OCI-LY7 (cell line): ENCODE data around the gene ICAM2. TPM values are rescaled to one million over a fixed set of nuclear protein-coding genes. Genes with fewer than 3 reads are reported as not detected.

Source experiments
- BruUV-seq: library from RNA; stranded (reverse); fragments of 400-500 nt; replicated peaks from 2 replicates; lab custom pipeline; 2021; lab: Mats Ljungman, UMichigan
- CTCF ChIA-PET: fragments of 300-600 bp; sonication (Branson Sonifier 250); formaldehyde crosslinking; loops from one replicate; lab custom pipeline; 2022; ENCODE audit warnings: antibody characterized with exemption; ENCODE audit not compliant: unreplicated experiment; lab: Charles Lee
- POLR2A ChIA-PET: fragments of 300-600 bp; sonication (Branson Sonifier 250); formaldehyde crosslinking; loops from one replicate; lab custom pipeline; 2022; ENCODE audit warnings: antibody characterized with exemption; lab: Charles Lee
- DNase-seq: peaks from one replicate; pipeline ENCODE4 v3.0.0-alpha.2; 2015; ENCODE audit warnings: low spot score
- H2AFZ ChIP-seq: fragments of 200-600 bp; sonication (generic), shearing (Covaris generic); 2 replicates; pipeline ENCODE4 v1.6.1; 2014; ENCODE audit warnings: mild to moderate bottlenecking, antibody characterized with exemption, low read length, moderate library complexity
- H3K27ac ChIP-seq: fragments of 200-600 bp; sonication (generic); 2 replicates; pipeline ENCODE4 v1.5.1; 2014; ENCODE audit warnings: mixed run types, low read depth, mild to moderate bottlenecking, moderate library complexity, low read length, inconsistent platforms; ENCODE audit not compliant: poor library complexity, severe bottlenecking
- H3K36me3 ChIP-seq: fragments of 200-600 bp; sonication (generic); 2 replicates; pipeline ENCODE4 v1.6.1; 2014; ENCODE audit warnings: mild to moderate bottlenecking, antibody characterized with exemption, low read length, moderate library complexity, mixed read lengths; ENCODE audit not compliant: insufficient read depth
- H3K4me1 ChIP-seq: fragments of 200-600 bp; sonication (generic); 2 replicates; pipeline ENCODE4 v1.5.1; 2014; ENCODE audit warnings: mild to moderate bottlenecking, low read length; ENCODE audit not compliant: insufficient read depth, poor library complexity, severe bottlenecking
- H3K4me2 ChIP-seq: fragments of 200-600 bp; sonication (generic); 2 replicates; pipeline ENCODE4 v1.6.1; 2014; ENCODE audit warnings: mild to moderate bottlenecking, low read length
- H3K4me3 ChIP-seq: fragments of 200-600 bp; sonication (generic); 2 replicates; pipeline ENCODE4 v1.5.1; 2014; ENCODE audit warnings: mild to moderate bottlenecking, low read depth, low read length; ENCODE audit not compliant: poor library complexity, severe bottlenecking
- H3K79me2 ChIP-seq: fragments of 200-600 bp; sonication (generic); 2 replicates; pipeline ENCODE4 v1.6.1; 2016; ENCODE audit warnings: low read depth, mild to moderate bottlenecking, low read length, moderate library complexity, mixed read lengths; ENCODE audit not compliant: insufficient read depth
- H3K9me2 ChIP-seq: fragments of 200-600 bp; sonication (generic); 2 replicates; pipeline ENCODE4 v1.6.1; 2016; ENCODE audit warnings: mild to moderate bottlenecking, low read length, mixed read lengths; ENCODE audit not compliant: insufficient read depth
- H3K9me3 ChIP-seq: fragments of 200-600 bp; sonication (generic); 2 replicates; pipeline ENCODE4 v1.6.1; 2014; ENCODE audit warnings: mild to moderate bottlenecking, mixed run types, low read length, mixed read lengths
- H4K20me1 ChIP-seq: fragments of 200-600 bp; sonication (generic); 2 replicates; pipeline ENCODE4 v1.6.1; 2014; ENCODE audit warnings: mild to moderate bottlenecking, antibody characterized with exemption, low read length, moderate library complexity, mixed read lengths; ENCODE audit not compliant: insufficient read depth
- CTCF ChIP-seq: fragments of 200-600 bp; sonication (generic); conservative IDR thresholded peaks from 2 replicates; pipeline ENCODE4 v1.5.1; 2014; ENCODE audit warnings: mild to moderate bottlenecking, antibody characterized with exemption, low read length, moderate library complexity, mixed read lengths
- EZH2phosphoT487 ChIP-seq: fragments of 200-600 bp; sonication (generic); IDR thresholded peaks from 2 replicates; pipeline ENCODE4 v1.6.1; 2018; ENCODE audit warnings: low read depth, borderline replicate concordance, mild to moderate bottlenecking, mixed run types, antibody characterized with exemption, low read length, moderate library complexity, mixed read lengths
- intact Hi-C: fragments of 100-400 bp; cut with micrococcal nuclease; formaldehyde crosslinking; loops from one replicate; pipeline ENCODE4 v1.10.0; 2022; ENCODE audit not compliant: unreplicated experiment
- total RNA-seq, 2 experiments: library from RNA; depleted of rRNA in 1 of 2; stranded (reverse); fragments of >200 nt in 1 of 2; shearing (Covaris generic) in 1 of 2; gene quantifications; 2 replicates each; pipeline ENCODE4 v1.2.3, GENCODE V29; 2014 to 2022

Gene ICAM2
- total RNA-seq, 2 experiments from 2014 or later: 88.7 to 112 TPM

- no peak overlapping the region for H3K27ac ChIP-seq
- H3K79me2 ChIP-seq: no peaks in the 10 kb centered on the region
- TF ChIP-seq EZH2phosphoT487 (no peak), CTCF (no peak)
- CTCF ChIA-PET: no interaction called here
- H3K4me3 ChIP-seq: no peak overlapping the region
- H4K20me1 ChIP-seq: no peaks in the 10 kb centered on the region
- no TSS peak for BruUV-seq
- H3K4me1 ChIP-seq: no peaks in the 10 kb centered on the region
- no peak overlapping the region for H3K4me2 ChIP-seq
- POLR2A ChIA-PET: no interaction called here
- H3K9me3 ChIP-seq: no peaks in the 10 kb centered on the region
- intact Hi-C loops: no loop called here
- H3K36me3 ChIP-seq: peaks cover 28% of the 10 kb centered on the region
- H3K9me2 ChIP-seq: no peaks in the 10 kb centered on the region
- H2AFZ ChIP-seq: no peak overlapping the region
- DNase-seq: no peak
Measured at GRCh38 chr17:64040206-64040605, 19.8 kb upstream of the ICAM2 start.

GRCh38 chr17:64039106-64039400 lies 18.6 kb upstream of the ICAM2 start:
- TF ChIP-seq CTCF (no peak), EZH2phosphoT487 (no peak)
- H4K20me1 ChIP-seq: no peaks in the 10 kb centered on the region
- DNase-seq: no peak
- H3K9me3 ChIP-seq: no peaks in the 10 kb centered on the region
- H3K79me2 ChIP-seq: no peaks in the 10 kb centered on the region
- H3K4me2 ChIP-seq: no peak overlapping the region
- no peak overlapping the region for H2AFZ ChIP-seq
- H3K27ac ChIP-seq: no peak overlapping the region
- no peak overlapping the region for H3K4me3 ChIP-seq
- no TSS peak for BruUV-seq
- H3K4me1 ChIP-seq: no peaks in the 10 kb centered on the region
- intact Hi-C loops: no loop called here
- H3K9me2 ChIP-seq: no peaks in the 10 kb centered on the region
- POLR2A ChIA-PET: interaction anchor here (1.1 kb wide), 1 partner anchor 31 kb away, joined by 3 read pairs; no protein-coding TSS in a partner anchor
- CTCF ChIA-PET: no interaction called here
- peaks cover 17% of the 10 kb centered on the region for H3K36me3 ChIP-seq

DNA sequence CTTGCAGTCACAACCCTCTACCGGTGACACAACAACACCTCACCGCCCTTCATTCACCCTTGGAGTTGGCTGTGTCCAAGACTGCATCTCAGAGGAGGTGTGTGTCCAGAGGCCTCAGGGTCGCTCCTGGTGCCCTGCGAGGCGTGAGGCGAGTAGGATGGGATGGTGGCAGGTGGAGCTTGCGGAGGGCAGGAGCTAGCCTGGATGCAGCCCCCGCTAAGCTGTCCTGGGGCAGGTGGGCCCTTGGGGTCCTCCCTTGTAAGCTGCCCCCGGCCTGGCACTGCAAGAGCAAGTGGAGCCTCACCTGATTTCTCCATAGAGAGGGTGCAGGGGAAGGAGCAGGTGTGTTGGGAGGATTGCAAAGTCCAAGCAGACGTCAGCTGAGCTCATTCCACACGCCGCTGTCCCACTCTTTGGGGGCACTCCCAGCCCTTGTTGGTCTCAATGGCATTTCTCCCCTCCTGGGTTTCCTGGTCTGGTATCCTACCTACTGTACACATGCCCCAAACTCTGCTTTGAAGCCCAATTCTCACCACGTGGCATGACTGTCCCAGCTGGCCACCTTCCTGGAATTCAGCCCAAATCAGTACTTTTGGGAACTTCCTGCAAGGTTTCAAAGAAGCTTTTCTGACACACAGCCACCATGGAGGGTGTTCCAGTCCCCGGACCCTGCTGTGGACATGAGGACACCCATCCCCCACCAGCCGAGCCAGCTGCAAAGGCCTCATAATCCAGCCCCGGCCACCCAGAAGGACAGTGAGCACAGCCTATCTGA lies 18.1 kb upstream of the ICAM2 start:
- intact Hi-C loops: no loop called here
- Histone ChIP-seq H3K27ac (no peak overlapping the region), H3K4me3 (no peak overlapping the region), H3K4me1 (no peaks in the 10 kb centered on the region), H3K36me3 (peaks cover 13% of the 10 kb centered on the region), H3K9me3 (no peaks in the 10 kb centered on the region), H3K9me2 (no peaks in the 10 kb centered on the region), H3K4me2 (no peak overlapping the region), H4K20me1 (no peaks in the 10 kb centered on the region), H2AFZ (no peak overlapping the region), H3K79me2 (no peaks in the 10 kb centered on the region)
- POLR2A ChIA-PET: interaction anchor here (0.6 to 1.1 kb wide), 3 partner anchors 10 to 32 kb away, joined by 3 to 4 read pairs (median 3); no protein-coding TSS in a partner anchor
- TF ChIP-seq CTCF (no peak), EZH2phosphoT487 (no peak)
- DNase-seq: no peak
- CTCF ChIA-PET: no interaction called here
- no TSS peak for BruUV-seq
